Measurements from ENCODE around the gene THBS3.

DNA sequence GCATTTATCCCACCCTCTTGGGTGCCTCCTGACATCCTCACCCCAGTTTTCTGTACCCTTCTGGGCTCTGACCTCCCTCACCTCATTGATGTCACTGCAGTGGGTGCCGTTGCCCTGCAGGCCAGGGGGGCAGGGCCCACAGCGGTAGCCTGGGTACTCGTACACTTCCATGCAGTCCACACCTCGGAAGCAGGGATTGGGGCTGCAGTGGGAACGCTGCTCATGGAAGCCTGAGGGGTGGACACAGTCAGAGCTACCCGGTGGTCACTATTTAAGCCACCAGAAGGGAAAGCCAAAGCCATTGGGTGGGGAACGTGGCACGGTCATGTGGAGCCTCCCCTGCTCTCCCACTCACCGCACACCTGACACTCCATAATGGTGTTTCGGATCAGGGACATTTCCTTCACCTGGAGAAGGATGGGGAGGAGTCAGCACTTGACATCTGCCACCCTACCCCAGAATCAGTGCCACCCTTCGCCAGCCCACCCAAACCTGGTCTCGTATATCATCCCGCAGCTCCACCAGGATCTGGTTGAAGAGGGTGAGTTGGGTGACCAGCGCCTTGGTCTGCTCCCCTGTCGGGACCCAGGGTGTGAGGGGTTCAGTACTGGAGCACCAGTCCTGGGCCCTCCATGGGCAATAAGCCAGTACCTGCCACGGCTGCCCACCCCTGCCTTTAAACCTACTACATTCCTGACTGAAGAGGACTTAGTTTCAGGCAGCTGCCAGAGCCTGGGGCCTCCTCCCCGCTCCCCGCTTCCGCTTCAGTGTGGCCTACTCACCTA, 4.8 kb downstream of the THBS3 start:
- TF ChIP-seq, protein P1, sequence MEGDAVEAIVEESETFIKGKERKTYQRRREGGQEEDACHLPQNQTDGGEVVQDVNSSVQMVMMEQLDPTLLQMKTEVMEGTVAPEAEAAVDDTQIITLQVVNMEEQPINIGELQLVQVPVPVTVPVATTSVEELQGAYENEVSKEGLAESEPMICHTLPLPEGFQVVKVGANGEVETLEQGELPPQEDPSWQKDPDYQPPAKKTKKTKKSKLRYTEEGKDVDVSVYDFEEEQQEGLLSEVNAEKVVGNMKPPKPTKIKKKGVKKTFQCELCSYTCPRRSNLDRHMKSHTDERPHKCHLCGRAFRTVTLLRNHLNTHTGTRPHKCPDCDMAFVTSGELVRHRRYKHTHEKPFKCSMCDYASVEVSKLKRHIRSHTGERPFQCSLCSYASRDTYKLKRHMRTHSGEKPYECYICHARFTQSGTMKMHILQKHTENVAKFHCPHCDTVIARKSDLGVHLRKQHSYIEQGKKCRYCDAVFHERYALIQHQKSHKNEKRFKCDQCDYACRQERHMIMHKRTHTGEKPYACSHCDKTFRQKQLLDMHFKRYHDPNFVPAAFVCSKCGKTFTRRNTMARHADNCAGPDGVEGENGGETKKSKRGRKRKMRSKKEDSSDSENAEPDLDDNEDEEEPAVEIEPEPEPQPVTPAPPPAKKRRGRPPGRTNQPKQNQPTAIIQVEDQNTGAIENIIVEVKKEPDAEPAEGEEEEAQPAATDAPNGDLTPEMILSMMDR (IDR thresholded peaks at IDR 0.05; ENCODE audit: low read depth, low read length): no peak
- TF ChIP-seq EZH2phosphoT487 (IDR thresholded peaks at IDR 0.05; ENCODE audit: low read depth): no peak

Data from OCI-LY3 (cell line).